WI38 (cell line): ENCODE results near the gene USP44.

Source experiments
- H3K4me3 ChIP-seq: 2 replicates; pipeline ENCODE4 v1.5.1; 2011; ENCODE audit warnings: low read depth, mild to moderate bottlenecking, control low read depth, low read length
- CTCF ChIP-seq: IDR thresholded peaks from 2 replicates; pipeline ENCODE4 v1.5.1; 2012; ENCODE audit warnings: low read depth, mild to moderate bottlenecking, control low read depth, low read length

USP44 gene

GRCh38 chr12:95541436-95541835, 9.8 kb downstream of the USP44 start:
- no peak for TF ChIP-seq CTCF
- no peak overlapping the region for H3K4me3 ChIP-seq

- TF ChIP-seq CTCF: no peak
- no peak overlapping the region for H3K4me3 ChIP-seq
These were observed 12.6 kb downstream of the USP44 start for GRCh38 chr12:95538656-95539055.

GRCh38 chr12:95538006-95538405, 13.3 kb downstream of the USP44 start:
- TF ChIP-seq CTCF: no peak

GRCh38 chr12:95533985-95534384, 17.3 kb downstream of the USP44 start:
- TF ChIP-seq CTCF: no peak
- H3K4me3 ChIP-seq: no peak overlapping the region

More at GRCh38 chr12:95538006-95538405, 13.3 kb downstream of the USP44 start:
- H3K4me3 ChIP-seq: no peak overlapping the region

- no peak overlapping the region for H3K4me3 ChIP-seq
- TF ChIP-seq CTCF: no peak
These were observed 18.4 kb downstream of the USP44 start for GRCh38 chr12:95532851-95533250.

- no peak overlapping the region for H3K4me3 ChIP-seq
- no peak for TF ChIP-seq CTCF
These were observed 21.5 kb downstream of the USP44 start for GRCh38 chr12:95529693-95530225.

GRCh38 chr12:95528431-95528830, 22.8 kb downstream of the USP44 start:
- TF ChIP-seq CTCF: no peak
- no peak overlapping the region for H3K4me3 ChIP-seq
